PC-9 (cell line): ENCODE data around the gene MYBL2. TPM values are rescaled to one million over a fixed set of nuclear protein-coding genes. Genes with fewer than 3 reads are reported as not detected.

ENCODE experiments used
- BruUV-seq: library from RNA; stranded (reverse); fragments of 400-500 nt; replicated peaks from 2 replicates; lab custom pipeline; 2021; lab: Mats Ljungman, UMichigan
- CTCF ChIA-PET: fragments of 300-600 bp; sonication (Branson Sonifier 250); formaldehyde crosslinking; loops from one replicate; lab custom pipeline; 2022; ENCODE audit warnings: antibody characterized with exemption; lab: Charles Lee
- POLR2A ChIA-PET: fragments of 300-600 bp; sonication (Branson Sonifier 250); formaldehyde crosslinking; loops from one replicate; lab custom pipeline; 2022; ENCODE audit warnings: antibody characterized with exemption; ENCODE audit not compliant: unreplicated experiment; lab: Charles Lee
- DNase-seq, 2 experiments: peaks; one replicate each; pipeline versions ENCODE4 v3.0.0 to v3.0.0-alpha.2; 2015 to 2022; ENCODE audit warnings: mixed read lengths in 1 of 2
- H2AFZ ChIP-seq: fragments of 200-600 bp; sonication (generic); 2 replicates; pipeline ENCODE4 v1.8.1; 2017; ENCODE audit warnings: antibody characterized with exemption
- H3F3A ChIP-seq: fragments of 200-600 bp; sonication (generic); 2 replicates; pipeline ENCODE4 v1.8.1; 2017; ENCODE audit warnings: antibody characterized with exemption, mild to moderate bottlenecking, low read depth; ENCODE audit not compliant: insufficient read depth
- H3K27ac ChIP-seq: fragments of 200-600 bp; sonication (generic); 2 replicates; pipeline ENCODE4 v1.6.1; 2016; ENCODE audit warnings: mixed run types
- H3K27me3 ChIP-seq: fragments of 200-600 bp; sonication (generic); 2 replicates; pipeline ENCODE4 v1.6.1; 2016; ENCODE audit warnings: low read depth, mixed run types; ENCODE audit not compliant: insufficient read depth
- H3K36me3 ChIP-seq: fragments of 200-600 bp; sonication (generic); 2 replicates; pipeline ENCODE4 v1.6.1; 2016; ENCODE audit warnings: low read depth, mixed run types
- H3K4me1 ChIP-seq: fragments of 200-600 bp; sonication (generic); replicated peaks from 2 replicates; pipeline ENCODE4 v1.6.1; 2016; ENCODE audit warnings: mixed run types; ENCODE audit not compliant: insufficient read depth
- H3K4me2 ChIP-seq: fragments of 200-600 bp; sonication (generic); 2 replicates; pipeline ENCODE4 v1.6.1; 2017; ENCODE audit warnings: mixed run types
- H3K4me3 ChIP-seq: fragments of 200-600 bp; sonication (generic); 2 replicates; pipeline ENCODE4 v1.6.1; 2016; ENCODE audit warnings: mixed run types
- H3K79me2 ChIP-seq: fragments of 200-600 bp; sonication (generic); 2 replicates; pipeline ENCODE4 v1.6.1; 2017; ENCODE audit warnings: low read depth, mixed run types
- H3K9me2 ChIP-seq: fragments of 200-600 bp; sonication (generic); 2 replicates; pipeline ENCODE4 v1.8.1; 2017; ENCODE audit warnings: mild to moderate bottlenecking; ENCODE audit not compliant: insufficient read depth
- H3K9me3 ChIP-seq: fragments of 200-600 bp; sonication (generic); 2 replicates; pipeline ENCODE4 v1.8.1; 2016; ENCODE audit warnings: low read depth; ENCODE audit not compliant: insufficient read depth
- H4K20me1 ChIP-seq: fragments of 200-600 bp; sonication (generic); 2 replicates; pipeline ENCODE4 v1.8.1; 2017; ENCODE audit not compliant: insufficient read depth
- EZH2 ChIP-seq: fragments of 200-600 bp; sonication (generic); IDR thresholded peaks from 2 replicates; pipeline ENCODE4 v1.8.0; 2017; ENCODE audit warnings: antibody characterized with exemption, low read depth
- intact Hi-C: fragments of 100-400 bp; cut with micrococcal nuclease; formaldehyde crosslinking; loops from one replicate; pipeline ENCODE4 v1.10.0; 2022; ENCODE audit not compliant: unreplicated experiment
- total RNA-seq: library from RNA; stranded (reverse); gene quantifications from 2 replicates; pipeline ENCODE4 v1.2.3, GENCODE V29; 2021
- TF ChIP-seq, protein P1 (sequence below): fragments of 200-600 bp; sonication (generic); conservative IDR thresholded peaks from 2 replicates; pipeline ENCODE4 v1.6.1; 2017; ENCODE audit warnings: mixed run types, antibody characterized with exemption, mild to moderate bottlenecking, moderate library complexity

The MYBL2 gene
- total RNA-seq, 1 experiment from 2014 or later = 152 TPM

DNA sequence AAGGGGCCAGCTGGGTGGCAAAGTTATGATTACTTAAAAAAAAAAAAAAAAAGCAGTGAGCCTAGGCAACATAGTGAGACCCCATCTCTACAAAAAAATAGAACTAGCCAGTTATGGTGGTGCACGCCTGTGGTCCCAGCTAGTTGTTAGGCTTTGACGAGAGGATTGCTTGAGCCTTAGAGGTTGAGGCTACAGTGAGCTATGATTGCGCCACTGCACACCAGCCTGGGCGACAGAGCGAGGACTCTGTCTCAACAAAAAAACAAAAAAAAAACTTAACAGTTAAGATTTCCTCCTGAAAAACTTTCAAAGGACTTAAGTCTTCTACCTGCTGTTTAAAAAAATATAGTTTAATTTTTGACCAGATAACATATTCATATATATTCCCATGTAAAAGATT is 57.5 kb downstream of the MYBL2 start:
- Histone ChIP-seq H3K4me3 (no peak overlapping the region), H3K9me2 (no peaks in the 10 kb centered on the region), H3K36me3 (no peaks in the 10 kb centered on the region), H3K27ac (no peak overlapping the region), H3K4me1 (peaks cover 7% of the 10 kb centered on the region; the same call in 1 of the 2 replicates), H4K20me1 (no peaks in the 10 kb centered on the region), H3K27me3 (no peaks in the 10 kb centered on the region), H3K4me2 (no peak overlapping the region), H2AFZ (no peak overlapping the region), H3K79me2 (no peaks in the 10 kb centered on the region), H3K9me3 (peaks cover 3% of the 10 kb centered on the region; the same call in 1 of the 2 replicates), H3F3A (no peaks in the 10 kb centered on the region)
- DNase-seq = no peak
- no TSS peak for BruUV-seq
- intact Hi-C loops = no loop called here
- ChIA-PET CTCF (no interaction called here), POLR2A (interaction anchor here (0.6 kb wide), 2 partner anchors 13 to 973 kb away, joined by 6 to 7 read pairs; no protein-coding TSS in a partner anchor)
- TF ChIP-seq, protein P1, sequence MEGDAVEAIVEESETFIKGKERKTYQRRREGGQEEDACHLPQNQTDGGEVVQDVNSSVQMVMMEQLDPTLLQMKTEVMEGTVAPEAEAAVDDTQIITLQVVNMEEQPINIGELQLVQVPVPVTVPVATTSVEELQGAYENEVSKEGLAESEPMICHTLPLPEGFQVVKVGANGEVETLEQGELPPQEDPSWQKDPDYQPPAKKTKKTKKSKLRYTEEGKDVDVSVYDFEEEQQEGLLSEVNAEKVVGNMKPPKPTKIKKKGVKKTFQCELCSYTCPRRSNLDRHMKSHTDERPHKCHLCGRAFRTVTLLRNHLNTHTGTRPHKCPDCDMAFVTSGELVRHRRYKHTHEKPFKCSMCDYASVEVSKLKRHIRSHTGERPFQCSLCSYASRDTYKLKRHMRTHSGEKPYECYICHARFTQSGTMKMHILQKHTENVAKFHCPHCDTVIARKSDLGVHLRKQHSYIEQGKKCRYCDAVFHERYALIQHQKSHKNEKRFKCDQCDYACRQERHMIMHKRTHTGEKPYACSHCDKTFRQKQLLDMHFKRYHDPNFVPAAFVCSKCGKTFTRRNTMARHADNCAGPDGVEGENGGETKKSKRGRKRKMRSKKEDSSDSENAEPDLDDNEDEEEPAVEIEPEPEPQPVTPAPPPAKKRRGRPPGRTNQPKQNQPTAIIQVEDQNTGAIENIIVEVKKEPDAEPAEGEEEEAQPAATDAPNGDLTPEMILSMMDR = no peak
- TF ChIP-seq EZH2 = no peak

DNA sequence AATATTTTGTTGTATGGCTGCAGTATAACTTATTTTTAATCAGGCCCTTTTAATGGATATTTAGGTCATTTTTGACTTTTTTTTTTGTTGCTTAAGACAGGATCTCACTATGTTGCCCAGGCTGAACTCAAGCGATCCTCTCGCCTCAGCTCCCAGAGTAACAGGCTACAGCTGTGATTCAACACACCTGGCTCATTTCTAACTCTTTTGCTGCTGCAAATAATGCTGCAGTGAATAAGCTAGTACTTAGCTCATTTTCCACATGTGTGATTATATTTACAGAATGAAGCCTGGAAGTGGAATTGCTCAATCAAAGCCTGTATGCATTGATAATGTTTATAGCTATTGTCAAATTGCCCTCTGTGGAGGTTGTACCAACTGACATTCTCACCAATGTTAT is 58.8 kb downstream of the MYBL2 start:
- Histone ChIP-seq H3F3A (no peaks in the 10 kb centered on the region), H3K79me2 (no peaks in the 10 kb centered on the region), H3K4me2 (no peak overlapping the region), H3K4me3 (no peak overlapping the region), H3K27me3 (no peaks in the 10 kb centered on the region), H3K27ac (no peak overlapping the region), H3K4me1 (peaks cover 7% of the 10 kb centered on the region; the same call in 1 of the 2 replicates), H4K20me1 (no peaks in the 10 kb centered on the region), H2AFZ (no peak overlapping the region), H3K36me3 (no peaks in the 10 kb centered on the region), H3K9me2 (no peaks in the 10 kb centered on the region), H3K9me3 (peaks cover 3% of the 10 kb centered on the region; the same call in 1 of the 2 replicates)
- ChIA-PET CTCF (interaction anchor here (0.9 kb wide), 1 partner anchor 19 kb away, joined by 3 read pairs; no protein-coding TSS in a partner anchor), POLR2A (no interaction called here)
- TF ChIP-seq, protein P1 = no peak
- no peak for TF ChIP-seq EZH2
- BruUV-seq = no TSS peak
- no peak for DNase-seq
- intact Hi-C loops = no loop called here

DNA sequence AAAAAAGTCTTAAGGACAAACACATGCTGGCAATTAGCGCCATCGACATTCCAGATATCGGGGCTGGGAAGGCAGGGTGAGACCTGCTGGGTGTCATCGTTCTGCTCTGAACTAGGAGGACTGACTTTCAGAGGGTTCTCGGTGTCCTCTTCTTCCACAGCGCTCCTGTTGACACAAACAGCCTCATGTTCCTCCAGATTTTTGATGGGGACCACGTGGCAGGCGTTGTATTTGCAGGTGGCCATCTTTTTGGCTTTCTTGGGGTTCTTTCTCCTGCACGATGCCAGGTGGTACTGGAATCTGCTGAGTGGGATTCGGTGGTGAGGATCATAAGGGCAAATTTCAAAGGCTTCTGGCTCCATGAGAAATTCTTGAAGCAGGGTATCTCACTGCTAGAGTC is 59.4 kb downstream of the MYBL2 start:
- no peaks in the 10 kb centered on the region for H3F3A ChIP-seq
- POLR2A ChIA-PET = no interaction called here
- no TSS peak for BruUV-seq
- H3K4me2 ChIP-seq = no peak overlapping the region
- H3K27ac ChIP-seq = no peak overlapping the region
- CTCF ChIA-PET = no interaction called here
- no peaks in the 10 kb centered on the region for H3K36me3 ChIP-seq
- peaks cover 7% of the 10 kb centered on the region; the same call in 1 of the 2 replicates for H3K4me1 ChIP-seq
- no peak overlapping the region for H2AFZ ChIP-seq
- no peak for DNase-seq
- H3K79me2 ChIP-seq = no peaks in the 10 kb centered on the region
- no peaks in the 10 kb centered on the region for H3K9me2 ChIP-seq
- H4K20me1 ChIP-seq = no peaks in the 10 kb centered on the region
- TF ChIP-seq, protein P1 = no peak
- no peak for TF ChIP-seq EZH2
- no peaks in the 10 kb centered on the region for H3K27me3 ChIP-seq
- no peak overlapping the region for H3K4me3 ChIP-seq
- peaks cover 3% of the 10 kb centered on the region; the same call in 1 of the 2 replicates for H3K9me3 ChIP-seq
- intact Hi-C loops = no loop called here
